ENCODE results near the gene SLC4A5. TPM values are rescaled to one million over a fixed set of nuclear protein-coding genes. Genes with fewer than 3 reads are reported as not detected.

Gene SLC4A5
- total RNA-seq, 2 donors from 2014 or later, result 0.45 to 2.8 TPM

DNA sequence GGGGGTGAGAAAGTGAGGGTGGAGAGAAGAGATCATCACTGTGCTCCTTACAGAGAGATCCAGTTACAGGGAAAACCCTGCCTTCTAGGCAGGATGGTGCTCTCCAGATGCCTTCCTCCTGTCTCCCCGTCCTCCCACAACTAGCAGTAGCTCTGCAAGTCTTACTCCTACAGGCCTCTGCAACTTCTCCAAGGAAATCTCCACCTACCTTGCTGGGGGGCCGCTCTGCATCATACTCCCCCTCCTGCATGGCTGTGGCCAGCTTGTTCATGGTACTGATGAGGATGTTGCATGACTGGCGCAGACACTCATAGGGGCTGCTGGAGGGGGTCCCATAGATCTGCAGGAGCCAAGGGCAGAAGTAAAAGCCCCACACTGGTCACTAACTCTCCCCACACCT, 22.8 kb upstream of the SLC4A5 start:
- H3K4me3 ChIP-seq, result no peak overlapping the region
- intact Hi-C loops (cut with DNase I), result no loop called here
- H3K4me1 ChIP-seq, result no peaks in the 10 kb centered on the region
- peaks cover 32% of the 10 kb centered on the region for H3K36me3 ChIP-seq
- no peak overlapping the region for H3K9ac ChIP-seq (ENCODE audit: low read depth in 2 of 2, low read length in 2 of 2)
- no peaks in the 10 kb centered on the region for H3K9me3 ChIP-seq
- DNase-seq, result no peak
- TF ChIP-seq, protein P1, sequence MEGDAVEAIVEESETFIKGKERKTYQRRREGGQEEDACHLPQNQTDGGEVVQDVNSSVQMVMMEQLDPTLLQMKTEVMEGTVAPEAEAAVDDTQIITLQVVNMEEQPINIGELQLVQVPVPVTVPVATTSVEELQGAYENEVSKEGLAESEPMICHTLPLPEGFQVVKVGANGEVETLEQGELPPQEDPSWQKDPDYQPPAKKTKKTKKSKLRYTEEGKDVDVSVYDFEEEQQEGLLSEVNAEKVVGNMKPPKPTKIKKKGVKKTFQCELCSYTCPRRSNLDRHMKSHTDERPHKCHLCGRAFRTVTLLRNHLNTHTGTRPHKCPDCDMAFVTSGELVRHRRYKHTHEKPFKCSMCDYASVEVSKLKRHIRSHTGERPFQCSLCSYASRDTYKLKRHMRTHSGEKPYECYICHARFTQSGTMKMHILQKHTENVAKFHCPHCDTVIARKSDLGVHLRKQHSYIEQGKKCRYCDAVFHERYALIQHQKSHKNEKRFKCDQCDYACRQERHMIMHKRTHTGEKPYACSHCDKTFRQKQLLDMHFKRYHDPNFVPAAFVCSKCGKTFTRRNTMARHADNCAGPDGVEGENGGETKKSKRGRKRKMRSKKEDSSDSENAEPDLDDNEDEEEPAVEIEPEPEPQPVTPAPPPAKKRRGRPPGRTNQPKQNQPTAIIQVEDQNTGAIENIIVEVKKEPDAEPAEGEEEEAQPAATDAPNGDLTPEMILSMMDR (IDR thresholded peaks at IDR 0.05), result no peak
- H3K27me3 ChIP-seq, result no peaks in the 10 kb centered on the region
- H3K27ac ChIP-seq, result no peak overlapping the region

DNA sequence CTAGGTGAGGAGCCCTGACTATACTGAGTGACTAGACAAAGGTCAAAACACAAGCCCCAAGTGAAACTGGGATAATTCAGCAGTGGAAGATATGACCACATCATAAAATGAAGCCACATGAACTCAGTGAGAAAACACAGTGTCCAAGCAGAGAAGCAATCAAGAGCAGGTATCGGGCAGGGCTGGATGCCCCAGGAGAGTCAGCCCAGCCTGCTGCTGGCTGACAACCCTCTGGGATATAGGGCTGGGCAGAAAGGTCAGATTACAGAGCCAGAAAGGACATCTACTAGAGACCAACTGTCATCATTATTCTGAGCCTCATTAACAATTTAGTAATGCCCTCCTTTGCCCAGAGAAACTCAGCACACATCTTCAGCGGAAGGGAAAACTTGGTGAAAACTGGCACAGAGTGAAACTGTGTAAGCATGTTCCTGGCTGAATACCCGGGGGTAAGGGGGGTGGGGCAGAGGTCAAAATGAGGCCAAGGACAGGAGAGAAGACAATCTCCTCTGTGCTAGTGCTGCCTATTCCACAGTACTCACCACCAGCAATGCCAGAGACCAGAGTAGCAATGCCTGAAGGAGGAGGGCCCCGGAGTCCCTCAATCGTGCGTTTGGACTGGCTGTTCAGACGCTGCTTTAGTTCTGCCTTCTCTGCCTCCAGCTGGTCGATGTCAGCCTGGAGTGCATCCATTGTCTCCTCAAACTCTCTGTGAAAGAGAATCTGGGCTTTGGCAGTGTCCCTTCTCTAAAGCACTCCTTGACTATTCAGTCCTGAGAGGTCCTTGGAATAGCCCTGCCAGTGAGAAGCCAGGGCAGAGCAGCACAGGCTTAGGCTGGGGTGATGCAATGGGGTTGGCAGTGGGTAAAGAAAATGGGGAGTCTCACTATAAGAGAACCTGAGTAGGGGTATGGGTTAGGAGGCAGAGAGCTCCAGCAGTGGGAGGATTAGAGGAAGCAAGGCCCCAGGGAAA, 21.6 kb upstream of the SLC4A5 start:
- H3K9ac ChIP-seq (ENCODE audit: low read depth in 2 of 2, low read length in 2 of 2), result no peak overlapping the region
- no peak for DNase-seq
- intact Hi-C loops (cut with DNase I), result no loop called here
- H3K9me3 ChIP-seq, result no peaks in the 10 kb centered on the region
- H3K27me3 ChIP-seq, result no peaks in the 10 kb centered on the region
- H3K27ac ChIP-seq, result no peak overlapping the region
- TF ChIP-seq, protein P1 (IDR thresholded peaks at IDR 0.05), result no peak
- H3K36me3 ChIP-seq, result peaks cover 26% of the 10 kb centered on the region
- H3K4me1 ChIP-seq, result no peaks in the 10 kb centered on the region
- no peak overlapping the region for H3K4me3 ChIP-seq

DNA sequence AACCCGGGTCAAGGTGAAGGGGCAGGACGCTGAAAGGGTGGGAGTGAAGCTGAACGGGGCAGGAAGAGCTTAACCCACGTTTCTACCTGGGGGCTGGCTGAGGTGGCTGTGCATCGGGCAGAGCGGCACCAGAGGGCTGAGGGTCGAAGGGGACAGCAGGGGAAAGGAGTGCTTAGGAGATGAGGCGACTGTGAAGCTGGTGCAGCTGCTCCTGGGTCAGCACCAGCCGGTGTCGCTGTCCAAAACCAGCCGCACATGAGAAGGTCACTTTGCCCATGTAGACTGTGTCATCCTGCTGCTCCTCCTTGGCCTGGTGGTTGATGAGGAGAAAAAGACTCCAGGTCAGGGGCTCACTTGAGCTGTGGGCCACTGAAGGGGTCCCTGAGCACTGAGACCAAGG, 18.1 kb upstream of the SLC4A5 start:
- Histone ChIP-seq H3K4me1 (no peaks in the 10 kb centered on the region), H3K9me3 (no peaks in the 10 kb centered on the region), H3K4me3 (no peak overlapping the region), H3K36me3 (no peaks in the 10 kb centered on the region), H3K27me3 (no peaks in the 10 kb centered on the region), H3K27ac (no peak overlapping the region), H3K9ac (ENCODE audit: low read depth in 2 of 2, low read length in 2 of 2) (no peak overlapping the region)
- TF ChIP-seq, protein P1 (IDR thresholded peaks at IDR 0.05), result no peak
- no peak for DNase-seq
- intact Hi-C loops (cut with DNase I), result no loop called here

DNA sequence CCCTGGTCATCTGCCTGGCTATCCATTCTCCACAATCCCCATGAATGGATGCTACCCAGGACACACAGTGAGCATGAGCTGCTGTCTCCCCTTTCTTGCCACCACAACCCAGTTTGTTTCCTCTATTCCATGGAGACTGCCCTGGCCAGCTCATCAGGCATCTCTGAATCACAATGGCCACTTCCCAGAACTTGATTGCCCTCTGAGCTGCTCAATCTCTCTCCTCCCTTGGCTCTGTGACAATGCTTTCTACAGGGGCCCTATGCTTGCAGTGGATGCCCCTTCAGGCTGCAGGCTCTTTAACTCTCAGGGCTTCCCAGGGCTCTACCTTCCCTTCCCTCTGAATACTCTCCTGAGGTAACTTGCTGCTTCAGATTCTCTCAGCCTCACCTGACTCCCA, 14.4 kb upstream of the SLC4A5 start:
- H3K4me3 ChIP-seq, result no peak overlapping the region
- H3K27ac ChIP-seq, result no peak overlapping the region
- no peak for DNase-seq
- intact Hi-C loops (cut with DNase I), result no loop called here
- H3K9ac ChIP-seq (ENCODE audit: low read depth in 2 of 2, low read length in 2 of 2), result no peak overlapping the region
- no peaks in the 10 kb centered on the region for H3K27me3 ChIP-seq
- no peaks in the 10 kb centered on the region for H3K36me3 ChIP-seq
- H3K4me1 ChIP-seq, result no peaks in the 10 kb centered on the region
- no peaks in the 10 kb centered on the region for H3K9me3 ChIP-seq
- TF ChIP-seq, protein P1 (IDR thresholded peaks at IDR 0.05), result no peak

DNA sequence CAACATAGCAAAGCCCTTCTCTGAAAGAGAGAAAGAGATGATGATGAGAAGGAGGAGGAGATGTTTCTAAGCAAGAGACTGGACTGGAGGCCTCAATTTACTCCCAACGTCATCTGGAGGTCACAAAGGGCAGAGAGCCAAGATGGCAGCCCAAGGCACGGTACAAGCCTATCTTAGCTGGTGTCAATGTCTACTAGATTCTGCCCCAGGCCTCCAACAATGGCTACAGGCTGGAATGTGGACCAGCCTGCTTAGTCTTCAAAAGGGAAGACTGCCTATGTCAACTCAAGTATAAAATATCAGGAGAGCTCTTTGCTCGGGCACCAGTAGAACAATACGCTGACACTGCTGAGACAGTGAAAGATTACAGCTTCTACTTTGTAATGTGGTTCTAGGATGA, 6.7 kb upstream of the SLC4A5 start:
- Histone ChIP-seq H3K27ac (no peak overlapping the region), H3K27me3 (no peaks in the 10 kb centered on the region), H3K9me3 (no peaks in the 10 kb centered on the region), H3K36me3 (no peaks in the 10 kb centered on the region), H3K9ac (ENCODE audit: low read depth in 2 of 2, low read length in 2 of 2) (no peak overlapping the region), H3K4me1 (no peaks in the 10 kb centered on the region), H3K4me3 (no peak overlapping the region)
- no peak for DNase-seq
- TF ChIP-seq, protein P1 (IDR thresholded peaks at IDR 0.05), result no peak
- intact Hi-C loops (cut with DNase I), result no loop called here

Measured in colonic mucosa (tissue), 4 donors.